Fibroblast of mammary gland (primary cell): ENCODE results near the gene RTEL1.
"Not testable (repeated sequence)": the region's sequence is repeated elsewhere in the genome, so short reads cannot be mapped to it uniquely, and the experiment has no call there.

ENCODE experiments used
- DNase-seq: peaks from one replicate; pipeline ENCODE4 v3.0.0-alpha.2; 2010; ENCODE audit warnings: low read depth
- H3K4me3 ChIP-seq: 2 replicates; pipeline ENCODE4 v1.5.1; 2011; ENCODE audit warnings: low read depth, mild to moderate bottlenecking, low read length, moderate library complexity; ENCODE audit not compliant: control insufficient read depth
- CTCF ChIP-seq: conservative IDR thresholded peaks from 2 replicates; pipeline ENCODE4 v1.5.1; 2011; ENCODE audit warnings: low read depth, low read length, inconsistent platforms; ENCODE audit not compliant: control insufficient read depth, insufficient read depth

RTEL1 gene

GRCh38 chr20:63653974-63654668 lies 4.0 kb upstream of the RTEL1 start:
- no peak for DNase-seq
- no peak overlapping the region for H3K4me3 ChIP-seq
- no peak for TF ChIP-seq CTCF

DNA sequence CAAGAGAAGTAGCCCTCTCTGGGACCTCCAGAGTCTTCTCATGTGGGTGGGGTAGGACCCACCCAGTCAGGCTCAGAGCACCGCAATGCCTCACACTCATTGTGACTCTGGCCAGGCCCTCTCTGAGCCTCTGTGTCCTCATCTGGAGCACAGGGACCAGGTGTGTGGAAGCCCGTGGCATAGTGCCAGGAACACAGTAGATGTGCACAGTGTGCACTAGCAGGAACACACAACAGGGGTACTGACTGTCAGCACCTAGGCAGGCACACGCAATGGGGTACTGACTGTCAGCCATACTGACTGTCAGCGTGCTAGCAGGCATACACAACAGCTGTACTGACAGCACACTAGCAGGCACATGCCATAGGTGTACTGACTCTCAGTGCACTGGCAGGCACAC lies 2.9 kb upstream of the RTEL1 start:
- no peak overlapping the region for H3K4me3 ChIP-seq
- DNase-seq: no peak
- no peak for TF ChIP-seq CTCF

- no peak for DNase-seq
- no peak for TF ChIP-seq CTCF
These were observed 1.7 kb upstream of the RTEL1 start for GRCh38 chr20:63656451-63656850.

GRCh38 chr20:63657260-63657936 lies 714 bp upstream of the RTEL1 start:
- TF ChIP-seq CTCF: no peak
- DNase-seq: peak; percentile 20
- peak overlapping the region; percentile 86 for H3K4me3 ChIP-seq

More at GRCh38 chr20:63656451-63656850, 1.7 kb upstream of the RTEL1 start:
- H3K4me3 ChIP-seq: no peak overlapping the region

DNA sequence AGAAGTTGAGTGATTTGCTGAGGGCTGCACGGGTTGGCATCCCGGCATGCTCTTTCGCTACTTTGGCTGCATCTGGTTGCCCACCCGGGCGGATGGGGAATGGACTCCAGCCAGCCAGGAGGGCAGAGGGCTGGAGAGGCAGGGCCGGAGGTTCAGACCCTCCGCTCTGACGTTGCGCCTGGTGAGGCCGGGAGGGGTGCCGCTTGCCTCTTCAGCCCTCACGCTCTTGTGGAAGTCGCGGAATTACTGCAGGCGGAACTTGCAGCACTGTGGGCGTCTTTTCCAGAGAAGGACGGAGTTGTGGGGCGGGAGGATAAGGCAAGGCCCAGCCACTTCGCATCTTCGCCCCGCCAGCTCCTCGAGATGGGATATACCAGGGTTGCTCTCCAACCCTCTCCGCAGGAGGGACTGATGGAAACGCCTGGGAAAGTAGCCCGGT lies 656 bp downstream of the RTEL1 start:
- TF ChIP-seq CTCF: no peak
- DNase-seq: peak; percentile 45
- H3K4me3 ChIP-seq: peak overlapping the region; percentile 86

DNA sequence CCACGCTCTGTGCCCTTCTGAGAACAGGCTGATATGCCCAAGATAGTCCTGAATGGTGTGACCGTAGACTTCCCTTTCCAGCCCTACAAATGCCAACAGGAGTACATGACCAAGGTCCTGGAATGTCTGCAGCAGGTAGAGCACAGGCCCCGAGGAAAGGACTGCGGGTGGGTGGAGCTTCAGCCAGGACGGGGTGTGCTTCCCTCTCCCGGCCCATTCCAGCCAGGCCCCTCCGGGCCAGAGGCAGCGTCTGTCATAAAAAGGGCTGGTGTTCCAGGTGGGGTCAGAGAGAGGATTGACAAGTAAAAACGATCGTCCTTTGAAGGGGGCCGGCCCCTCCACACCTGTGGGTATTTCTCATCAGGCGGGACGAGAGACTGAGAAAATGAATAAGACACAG lies 1.3 kb downstream of the RTEL1 start:
- peak overlapping the region; percentile 86 for H3K4me3 ChIP-seq
- no peak for DNase-seq
- no peak for TF ChIP-seq CTCF

DNA sequence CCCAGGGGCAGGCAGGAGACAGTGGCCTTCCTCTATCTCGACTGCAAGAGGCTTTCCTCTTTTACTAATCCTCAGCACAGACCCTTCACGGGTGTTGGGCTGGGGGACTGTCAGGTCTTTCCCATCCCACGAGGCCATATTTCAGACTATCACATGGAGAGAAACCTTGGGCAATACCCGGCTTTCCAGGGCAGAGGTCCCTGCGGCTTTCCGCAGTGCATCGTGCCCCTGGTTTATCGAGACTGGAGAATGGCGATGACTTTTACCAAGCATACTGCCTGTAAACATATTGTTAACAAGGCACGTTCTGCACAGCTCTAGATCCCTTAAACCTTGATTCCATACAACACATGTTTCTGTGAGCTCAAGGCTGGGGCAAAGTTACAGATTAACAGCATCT lies 2.1 kb downstream of the RTEL1 start:
- not testable (repeated sequence) for DNase-seq, H3K4me3 ChIP-seq
